Right atrium auricular region (tissue), 2 donors: ENCODE results near the gene KCNB1. TPM values are rescaled to one million over a fixed set of nuclear protein-coding genes. Genes with fewer than 3 reads are reported as not detected.

Experiments
- DNase-seq: peaks from one replicate; pipeline ENCODE4 v3.0.0-alpha.2; 2019; ENCODE audit warnings: low spot score
- H3K27ac ChIP-seq, 2 donors: fragments of 200-600 bp; sonication (generic); 1 replicate in 1 of 2; 2 replicates in 1 of 2; pipeline ENCODE4 v1.5.1; 2016 to 2019
- H3K27me3 ChIP-seq, 2 donors: fragments of 200-600 bp; sonication (generic); one replicate each; pipeline versions ENCODE4 v1.5.1 to v1.6.0; 2017 to 2019
- H3K36me3 ChIP-seq: fragments of 200-600 bp; sonication (generic); one replicate; pipeline ENCODE4 v1.5.1; 2016
- H3K4me1 ChIP-seq, 2 donors: fragments of 200-600 bp; sonication (generic); one replicate each; pipeline versions ENCODE4 v1.5.1 to v1.6.0; 2017 to 2019
- H3K4me3 ChIP-seq, 2 donors: fragments of 200-600 bp; sonication (generic); 1 replicate in 1 of 2; 2 replicates in 1 of 2; pipeline ENCODE4 v1.5.1; 2017 to 2019; ENCODE audit warnings: mild to moderate bottlenecking in 1 of 2, moderate library complexity in 1 of 2
- H3K9me3 ChIP-seq, 2 donors: fragments of 200-600 bp; sonication (generic); one replicate each; pipeline ENCODE4 v1.5.1; 2019
- CTCF ChIP-seq, 2 donors: fragments of 200-600 bp; sonication (generic); IDR thresholded peaks; one replicate each; pipeline ENCODE4 v1.5.1; 2019; ENCODE audit warnings: antibody characterized with exemption in 2 of 2
- total RNA-seq, 2 donors: library from RNA; depleted of rRNA; stranded (reverse); fragments of >200 nt; gene quantifications; one replicate each; pipeline ENCODE4 v1.1.0, GENCODE V29; 2016

Gene KCNB1
- total RNA-seq, 2 donors from 2014 or later: 1.4 to 2.7 TPM

DNA sequence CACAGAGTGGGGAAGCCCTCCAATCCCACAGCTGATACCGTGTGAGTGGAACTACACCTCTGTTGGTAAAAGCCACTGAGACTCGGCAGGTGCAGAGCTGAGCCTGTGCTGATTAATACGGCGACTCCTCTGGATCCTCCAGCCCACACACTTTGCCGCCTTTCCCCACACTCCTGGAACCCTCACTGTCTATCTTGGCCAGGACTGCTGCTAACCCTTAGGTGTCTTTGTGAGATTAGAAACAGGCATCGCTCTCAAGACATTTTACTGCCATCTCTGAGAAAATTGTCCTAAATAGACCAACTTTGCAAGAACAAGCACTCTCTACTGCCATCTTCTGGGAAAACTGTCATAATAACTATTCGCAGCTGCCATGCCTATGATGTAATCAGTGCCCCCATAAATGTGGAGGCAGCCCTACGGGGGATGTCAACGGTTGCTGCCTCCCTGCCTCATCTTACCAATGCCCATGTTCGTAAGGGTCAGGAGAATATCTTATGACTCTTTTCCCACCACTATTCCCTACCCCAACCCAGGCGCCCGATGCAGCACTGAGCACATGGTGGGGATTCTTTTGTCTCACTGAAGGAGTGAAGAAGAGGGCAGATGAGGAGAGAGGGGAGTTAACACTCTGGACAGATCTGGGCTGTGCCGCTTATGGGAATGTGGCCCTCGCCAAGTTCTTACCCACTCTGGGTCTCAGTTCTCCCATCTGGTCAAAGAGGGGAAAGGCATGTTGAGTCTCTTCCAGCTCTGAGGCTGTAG lies 26.1 kb upstream of the KCNB1 start:
- peaks cover 13% of the 10 kb centered on the region for H3K36me3 ChIP-seq
- no peak overlapping the region for H3K27ac ChIP-seq

GRCh38 chr20:49507741-49508434 lies 25.4 kb upstream of the KCNB1 start:
- H3K9me3 ChIP-seq: no peaks in the 10 kb centered on the region
- no peak overlapping the region for H3K27ac ChIP-seq
- no peaks in the 10 kb centered on the region for H3K27me3 ChIP-seq
- DNase-seq: no peak
- TF ChIP-seq CTCF (IDR thresholded peaks at IDR 0.05): no peak
- H3K4me1 ChIP-seq: peaks cover 0 to 19% of the 10 kb centered on the region in 2 donors
- H3K36me3 ChIP-seq: peaks cover 11% of the 10 kb centered on the region
- no peak overlapping the region for H3K4me3 ChIP-seq

More for the DNA sequence above, 26.1 kb upstream of the KCNB1 start:
- Histone ChIP-seq H3K27me3 (no peaks in the 10 kb centered on the region), H3K9me3 (no peaks in the 10 kb centered on the region), H3K4me3 (no peak overlapping the region), H3K4me1 (peaks cover 0 to 19% of the 10 kb centered on the region in 2 donors)
- TF ChIP-seq CTCF (IDR thresholded peaks at IDR 0.05): peak in 1 of 2 donors; percentile 64
- DNase-seq: no peak

- Histone ChIP-seq H3K9me3 (no peaks in the 10 kb centered on the region), H3K4me3 (no peak overlapping the region), H3K4me1 (peaks cover 0 to 19% of the 10 kb centered on the region in 2 donors), H3K36me3 (peaks cover 11% of the 10 kb centered on the region), H3K27ac (no peak overlapping the region), H3K27me3 (no peaks in the 10 kb centered on the region)
- no peak for TF ChIP-seq CTCF (IDR thresholded peaks at IDR 0.05)
- no peak for DNase-seq
These were observed 23.1 kb upstream of the KCNB1 start for GRCh38 chr20:49505518-49505917.

DNA sequence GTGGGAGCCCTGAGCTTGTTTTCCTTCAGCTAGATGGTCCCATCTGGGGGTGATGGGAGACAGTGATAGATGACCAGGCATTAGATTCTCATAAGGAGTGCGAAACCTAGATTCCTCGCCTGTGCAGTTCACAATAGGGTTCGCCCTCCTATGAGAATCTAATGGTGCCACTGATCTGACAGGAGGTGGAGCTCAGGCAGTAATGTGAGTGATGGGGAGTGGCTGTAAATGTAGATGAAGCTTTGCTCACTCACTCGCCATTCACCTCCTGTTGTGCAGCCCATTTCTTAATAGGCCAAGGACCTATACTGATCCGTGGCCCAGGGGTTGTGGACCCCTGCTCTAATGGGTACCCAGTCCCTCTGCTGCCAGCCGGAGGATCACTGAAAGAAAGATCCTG lies 20.7 kb upstream of the KCNB1 start:
- no peaks in the 10 kb centered on the region for H3K27me3 ChIP-seq
- H3K4me3 ChIP-seq: no peak overlapping the region
- H3K9me3 ChIP-seq: no peaks in the 10 kb centered on the region
- peaks cover 0 to 1% of the 10 kb centered on the region in 2 donors for H3K4me1 ChIP-seq
- H3K27ac ChIP-seq: no peak overlapping the region
- TF ChIP-seq CTCF (IDR thresholded peaks at IDR 0.05): no peak
- peaks cover 11% of the 10 kb centered on the region for H3K36me3 ChIP-seq
- DNase-seq: no peak

GRCh38 chr20:49501917-49502316 lies 19.4 kb upstream of the KCNB1 start:
- no peaks in the 10 kb centered on the region for H3K27me3 ChIP-seq
- no peak for TF ChIP-seq CTCF (IDR thresholded peaks at IDR 0.05)
- H3K36me3 ChIP-seq: peaks cover under 1% of the 10 kb centered on the region
- H3K9me3 ChIP-seq: no peaks in the 10 kb centered on the region
- no peaks in the 10 kb centered on the region for H3K4me1 ChIP-seq
- H3K27ac ChIP-seq: no peak overlapping the region
- no peak overlapping the region for H3K4me3 ChIP-seq
- DNase-seq: no peak
